ENCODE measurements around the gene DNAH10. TPM values are rescaled to one million over a fixed set of nuclear protein-coding genes. Genes with fewer than 3 reads are reported as not detected.

DNAH10 gene
- total and polyA plus RNA-seq, 2 of the 13 experiments (the other 11 are each of a cell fraction or from before 2014, with no cell fraction given), result 0.01 to 0.02 TPM

DNA sequence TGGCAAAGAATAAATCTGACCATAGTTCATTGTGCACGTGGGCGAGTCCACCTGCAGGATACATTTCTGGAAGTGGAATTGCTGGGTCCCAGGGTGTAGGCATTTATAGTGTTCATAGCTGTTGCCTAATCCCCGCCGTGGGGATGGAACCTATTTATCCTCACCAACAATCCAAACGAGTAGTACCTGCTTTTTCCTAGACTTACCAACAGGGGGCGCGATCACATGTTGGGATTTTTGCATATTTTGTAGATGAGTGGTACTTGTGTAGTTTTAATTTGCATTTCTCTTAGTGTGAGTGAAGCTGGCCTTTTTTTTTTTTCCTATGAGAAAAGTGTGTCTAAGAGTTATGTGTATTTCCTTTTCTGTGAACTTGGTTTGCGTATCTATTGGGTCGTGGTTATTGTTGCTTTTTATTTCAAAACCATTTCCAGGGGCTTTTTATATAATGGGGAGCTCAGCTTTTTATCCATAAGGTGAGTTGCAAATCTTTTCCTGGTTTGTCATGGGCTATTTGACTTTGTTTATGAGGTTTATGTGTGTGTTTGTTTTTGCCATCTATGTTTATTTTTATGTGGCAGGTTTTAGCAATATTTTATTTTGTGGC, 143.3 kb downstream of the DNAH10 start (continued):
- no peak for TF ChIP-seq GZF1 (CRISPR knock-in tag; IDR thresholded peaks at IDR 0.05)
- TF ChIP-seq ZNF549 (CRISPR knock-in tag; IDR thresholded peaks at IDR 0.05), result no peak
- TF ChIP-seq STAG1 (CRISPR knock-in tag; IDR thresholded peaks at IDR 0.05), result peak; percentile 49
- no peak for TF ChIP-seq ZNF557 (CRISPR knock-in tag; IDR thresholded peaks at IDR 0.05)
- no peak for TF ChIP-seq ZMAT3 (CRISPR knock-in tag; conservative IDR thresholded peaks at IDR 0.05)
- TF ChIP-seq ARID3A (IDR thresholded peaks at IDR 0.05; ENCODE audit: low read depth, low read length), result 0 out of 2 replicates have a peak, but pooled peaks have one; percentile 13
- TF ChIP-seq DMAP1 (CRISPR knock-in tag; IDR thresholded peaks at IDR 0.05), result no peak
- no peak for TF ChIP-seq SRSF4 (IDR thresholded peaks at IDR 0.05; ENCODE audit: low read depth, low read length, poor library complexity, severe bottlenecking)
- no peak for TF ChIP-seq POLR2AphosphoS2 (IDR thresholded peaks at IDR 0.05; ENCODE audit: low read depth, low read length)

GRCh38 chr12:123906711-123907420, 144.8 kb downstream of the DNAH10 start:
- peaks cover 2 to 25% of the 10 kb centered on the region in 2 experiments; a peak in 4 of 5 replicates for H3K27me3 ChIP-seq (ENCODE audit: control insufficient read depth in 1 of 2, insufficient read depth in 2 of 2, low read length in 2 of 2)
- H4K20me1 ChIP-seq (ENCODE audit: insufficient read depth, low read length), result no peaks in the 10 kb centered on the region
- no peaks in the 10 kb centered on the region for H3K79me2 ChIP-seq (ENCODE audit: insufficient read depth, low read length)
- ATAC-seq (no peak), DNase-seq (ENCODE audit: low spot score) (no peak), FAIRE-seq (no peak)
- CTCF ChIA-PET (ENCODE audit: low intra/inter-chr PET ratio, low total read pairs), result interaction anchor here (0.9 to 2.4 kb wide), 2 partner anchors 77 kb away, joined by 3 to 21 read pairs; no protein-coding TSS in a partner anchor
- in situ Hi-C loops (cut with HindIII; ENCODE audit: extremely low pct_ligation_motif_present, low pct_unique_long_range_greater_than_20kb) (no loop called here), intact Hi-C loops (cut with micrococcal nuclease; ENCODE audit: unreplicated experiment) (no loop called here)
- WGBS (ENCODE audit: low lambda C conversion rate), result 86% methylated on average over 7 of the region's 7 CpGs
- no peak overlapping the region for H3K4me3 ChIP-seq (replicated peaks in 1 of 3; ENCODE audit: insufficient read depth in 1 of 3, low read depth in 2 of 3, low read length in 3 of 3)
- no peak overlapping the region for H3K27ac ChIP-seq (ENCODE audit: extremely low read length, insufficient read depth, low read length)
- BruUV-seq (replicated peaks), result no TSS peak
- no peaks in the 10 kb centered on the region for H3K9me3 ChIP-seq (ENCODE audit: low read length)
- no peaks in the 10 kb centered on the region for H3K36me3 ChIP-seq (replicated peaks in 1 of 2; ENCODE audit: control insufficient read depth in 1 of 2, insufficient read depth in 2 of 2, low read length in 2 of 2)
- no peak overlapping the region for H2AFZ ChIP-seq (ENCODE audit: low read length)
- peak overlapping the region; percentile 78 for H3K4me2 ChIP-seq (ENCODE audit: low read depth, low read length)
- peaks cover 20% of the 10 kb centered on the region for H3K4me1 ChIP-seq (ENCODE audit: insufficient read depth, low read length)
- POLR2A ChIA-PET, result no interaction called here
- no peak overlapping the region for H3K9ac ChIP-seq (ENCODE audit: insufficient read depth, low read depth, low read length)
- TF ChIP-seq, protein P1, sequence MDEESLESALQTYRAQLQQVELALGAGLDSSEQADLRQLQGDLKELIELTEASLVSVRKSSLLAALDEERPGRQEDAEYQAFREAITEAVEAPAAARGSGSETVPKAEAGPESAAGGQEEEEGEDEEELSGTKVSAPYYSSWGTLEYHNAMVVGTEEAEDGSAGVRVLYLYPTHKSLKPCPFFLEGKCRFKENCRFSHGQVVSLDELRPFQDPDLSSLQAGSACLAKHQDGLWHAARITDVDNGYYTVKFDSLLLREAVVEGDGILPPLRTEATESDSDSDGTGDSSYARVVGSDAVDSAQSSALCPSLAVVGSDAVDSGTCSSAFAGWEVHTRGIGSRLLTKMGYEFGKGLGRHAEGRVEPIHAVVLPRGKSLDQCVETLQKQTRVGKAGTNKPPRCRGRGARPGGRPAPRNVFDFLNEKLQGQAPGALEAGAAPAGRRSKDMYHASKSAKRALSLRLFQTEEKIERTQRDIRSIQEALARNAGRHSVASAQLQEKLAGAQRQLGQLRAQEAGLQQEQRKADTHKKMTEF (CRISPR knock-in tag; IDR thresholded peaks at IDR 0.05), result no peak
- TF ChIP-seq SIN3A (IDR thresholded peaks at IDR 0.05; ENCODE audit: borderline replicate concordance, low read depth, low read length) (no peak), NFAT5 (CRISPR knock-in tag; IDR thresholded peaks at IDR 0.05) (no peak), ZNF704 (CRISPR knock-in tag; IDR thresholded peaks at IDR 0.05; ENCODE audit: borderline replicate concordance) (no peak)
